NCI-H146 treated with DMSO at 0.1 percent for 48 hours (cell line): ENCODE results near the gene ETS2.

Experiments
- DNase-seq: peaks from one replicate; lab custom pipeline; 2025; ENCODE audit not compliant: unreplicated experiment; lab: John Stamatoyannopoulos, UW

The ETS2 gene

DNA sequence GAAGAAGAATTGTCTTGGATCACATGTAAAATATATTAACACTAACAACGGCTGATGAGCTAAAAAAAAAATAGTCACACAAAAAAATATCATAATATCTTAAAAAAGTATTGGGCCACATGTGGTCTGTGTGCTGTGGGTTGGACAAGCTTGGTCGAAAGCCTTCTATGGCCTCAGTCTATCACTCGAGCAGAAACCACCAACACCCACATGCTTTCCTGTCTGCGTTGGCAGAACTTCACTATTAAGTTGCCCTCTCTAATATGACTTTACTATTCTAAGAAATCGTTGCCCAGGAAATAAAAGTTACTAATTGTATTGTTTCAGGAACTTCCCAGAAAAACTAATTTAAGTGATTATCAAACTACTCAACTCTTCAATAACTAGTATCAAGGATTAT, 28.2 kb upstream of the ETS2 start:
- no peak for DNase-seq

DNA sequence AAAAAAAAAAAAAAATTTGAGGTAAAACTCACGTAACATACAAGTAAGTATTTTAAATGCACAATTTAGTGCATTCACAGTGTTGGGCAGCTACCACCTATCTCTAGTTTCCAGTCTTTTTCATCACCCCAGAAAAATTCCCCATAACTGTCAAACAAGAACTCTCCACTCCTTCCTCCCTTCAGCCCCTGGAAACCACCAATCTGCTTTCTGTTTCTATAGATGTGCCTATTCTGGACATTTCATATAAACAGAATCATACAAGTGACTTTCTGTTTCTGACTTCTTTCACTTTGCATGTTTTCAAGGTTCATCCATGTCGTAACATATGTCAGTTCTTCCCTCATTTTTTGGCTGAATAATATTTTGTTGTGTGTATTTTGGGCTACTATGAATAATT, 24.9 kb upstream of the ETS2 start:
- no peak for DNase-seq

DNA sequence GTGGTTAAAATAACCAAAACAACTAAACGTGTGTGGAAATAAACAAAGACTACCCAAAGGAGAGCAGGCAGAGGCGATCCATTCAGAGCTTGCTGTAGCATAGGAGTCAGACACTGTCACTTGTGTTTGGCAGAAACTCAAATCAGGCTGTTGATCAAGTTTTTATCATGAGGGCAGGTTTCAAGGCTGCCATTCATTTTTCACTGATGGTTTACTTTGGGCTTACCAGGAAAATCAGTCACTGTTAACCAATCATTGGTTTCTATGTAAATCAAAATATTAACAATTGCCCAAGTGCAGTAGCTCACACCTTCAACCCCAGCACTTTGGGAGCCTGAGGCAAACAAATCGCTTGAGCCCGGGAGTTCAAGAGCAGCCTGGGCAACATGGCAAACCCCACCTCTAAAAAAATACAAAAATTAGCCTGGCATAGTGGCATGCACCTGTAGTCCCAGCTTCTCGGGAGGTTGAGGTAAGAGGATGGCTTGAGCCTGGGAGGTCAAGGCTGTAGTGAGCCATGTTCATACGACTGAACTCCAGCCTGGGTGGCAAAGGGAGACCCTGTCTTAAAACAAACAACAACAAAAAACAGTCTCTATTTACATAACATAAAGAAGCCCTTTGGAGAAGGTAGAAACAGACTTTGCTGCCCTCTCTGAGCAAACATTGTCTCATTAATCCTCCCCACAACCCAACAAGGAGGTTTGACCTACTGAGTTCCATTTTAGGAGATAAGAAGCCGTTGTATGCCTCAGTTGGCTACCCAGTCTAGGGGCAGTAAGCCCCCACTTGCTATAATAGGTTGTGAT, 21.1 kb upstream of the ETS2 start:
- no peak for DNase-seq

DNA sequence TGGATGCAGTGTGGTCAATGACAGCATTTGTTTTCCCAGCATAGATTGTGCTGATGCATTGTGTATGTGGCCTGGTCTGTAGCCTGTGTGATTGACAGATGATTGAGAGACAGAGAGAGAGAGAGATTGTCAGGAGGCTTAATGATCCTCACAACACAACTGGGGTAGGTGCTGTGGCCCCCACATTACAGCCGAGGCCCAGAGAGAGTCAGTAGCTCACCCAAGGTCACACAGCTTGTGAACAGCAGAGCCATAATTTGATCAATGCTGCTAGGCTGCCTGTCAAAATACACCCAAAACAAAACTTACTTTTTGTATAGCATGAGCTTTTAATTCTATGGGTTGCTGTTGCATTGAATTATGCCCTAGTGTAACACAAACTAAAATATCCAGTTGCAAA, 20.2 kb upstream of the ETS2 start:
- no peak for DNase-seq

DNA sequence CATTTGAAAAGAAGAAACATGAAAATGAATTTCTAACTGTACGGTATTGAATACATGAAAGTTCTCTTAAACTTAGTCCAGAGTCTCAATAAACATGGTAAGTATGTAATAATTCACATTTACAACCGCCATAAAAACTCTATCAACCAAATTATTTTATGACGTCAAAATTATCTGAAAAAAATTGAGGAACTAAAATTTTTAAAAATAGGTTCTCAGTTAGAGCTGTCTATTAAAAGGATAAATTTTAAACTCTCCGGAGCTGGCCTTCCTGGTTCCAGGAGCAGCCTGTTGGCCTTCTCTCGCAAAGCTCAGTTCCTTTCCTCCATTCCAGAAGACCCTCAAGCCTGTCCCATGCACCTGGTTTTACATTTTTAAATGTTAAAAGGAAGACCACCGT, 18.7 kb upstream of the ETS2 start:
- DNase-seq = no peak

DNA sequence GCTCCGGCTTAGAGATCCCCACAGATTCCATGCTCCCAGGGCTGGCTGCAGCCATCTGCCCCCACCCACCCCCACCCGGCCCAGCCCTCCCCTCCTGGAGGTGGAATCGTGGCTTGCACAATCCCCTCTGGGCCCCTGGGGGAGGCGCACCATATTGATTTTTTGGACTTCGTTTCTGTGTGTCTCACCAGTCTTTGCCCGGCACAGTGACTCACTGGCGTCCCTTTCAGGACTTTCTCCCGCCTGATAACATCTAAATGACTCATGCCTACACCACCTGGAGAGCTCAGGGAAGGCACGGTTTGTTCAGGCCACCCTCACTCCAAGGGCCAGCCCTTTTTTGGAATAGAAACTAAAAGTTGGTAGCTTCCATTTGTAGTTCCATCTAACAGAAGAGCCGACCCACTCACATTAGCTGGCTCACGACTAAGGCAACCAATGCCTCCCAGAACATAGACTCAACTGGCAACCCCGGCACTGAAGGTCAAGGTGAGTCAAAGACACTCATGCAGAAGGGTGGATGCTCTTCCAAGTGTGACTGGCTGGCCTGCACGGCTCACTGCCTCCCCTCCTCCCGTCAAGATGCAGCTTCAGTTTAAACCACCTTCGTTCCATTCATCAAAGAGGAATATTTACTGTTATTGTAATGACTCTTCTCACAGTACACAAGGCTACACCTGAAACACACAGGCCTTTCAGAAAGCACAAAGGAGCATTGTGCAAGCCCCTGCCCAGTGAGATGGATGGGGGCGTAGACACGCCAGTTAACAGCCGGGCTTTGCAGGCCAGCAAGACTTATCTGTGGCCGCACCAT, 18.1 kb upstream of the ETS2 start:
- DNase-seq = peak; percentile 73

DNA sequence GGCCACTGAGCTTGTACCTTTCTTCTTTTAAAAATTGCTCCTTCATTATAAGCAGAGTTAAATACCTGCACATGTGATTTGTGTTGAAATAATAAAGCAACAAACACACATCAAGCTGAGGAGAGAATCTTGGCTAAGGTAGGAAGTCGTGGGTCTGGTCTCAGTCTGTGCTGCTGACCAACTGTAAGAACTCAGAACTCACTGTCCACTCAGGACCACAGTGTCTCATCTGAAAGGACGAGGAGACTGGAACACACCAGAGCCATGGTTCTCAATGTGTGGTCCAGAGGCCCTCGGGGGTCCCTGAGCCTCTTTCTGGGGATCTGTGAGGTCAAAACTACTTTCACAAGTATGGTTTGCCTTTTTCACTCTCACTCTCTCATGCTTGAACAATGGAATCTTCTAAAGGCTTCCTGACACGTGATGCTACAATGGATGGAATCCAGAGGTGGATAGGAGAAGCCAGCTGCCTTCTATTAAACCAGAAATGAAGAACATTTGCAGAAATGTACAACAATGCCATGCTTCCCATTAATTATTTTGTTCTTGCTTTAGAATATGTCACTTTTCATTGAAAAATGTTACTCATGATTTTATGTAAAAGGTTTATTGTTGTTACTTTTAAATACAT, 17.3 kb upstream of the ETS2 start:
- DNase-seq = no peak

DNA sequence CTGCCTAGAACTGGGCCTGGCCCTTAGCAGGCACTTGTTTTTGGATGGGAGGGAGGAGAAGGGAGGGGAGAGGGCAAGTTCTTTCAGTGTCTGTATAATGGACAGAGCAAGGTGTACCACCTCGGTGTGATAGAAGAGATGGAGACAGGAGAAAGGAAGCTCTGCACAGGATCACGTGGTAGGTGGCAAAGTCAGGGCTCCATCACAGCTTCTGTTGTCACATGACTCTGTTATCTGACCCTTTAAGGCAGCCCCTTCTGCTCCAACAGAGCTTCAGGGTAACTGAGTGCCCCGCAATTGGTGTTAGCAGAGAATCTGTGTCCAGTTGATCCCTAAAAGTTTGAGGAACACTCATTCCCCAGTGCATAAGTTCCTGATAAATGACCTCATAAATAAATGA, 16.5 kb upstream of the ETS2 start:
- no peak for DNase-seq

DNA sequence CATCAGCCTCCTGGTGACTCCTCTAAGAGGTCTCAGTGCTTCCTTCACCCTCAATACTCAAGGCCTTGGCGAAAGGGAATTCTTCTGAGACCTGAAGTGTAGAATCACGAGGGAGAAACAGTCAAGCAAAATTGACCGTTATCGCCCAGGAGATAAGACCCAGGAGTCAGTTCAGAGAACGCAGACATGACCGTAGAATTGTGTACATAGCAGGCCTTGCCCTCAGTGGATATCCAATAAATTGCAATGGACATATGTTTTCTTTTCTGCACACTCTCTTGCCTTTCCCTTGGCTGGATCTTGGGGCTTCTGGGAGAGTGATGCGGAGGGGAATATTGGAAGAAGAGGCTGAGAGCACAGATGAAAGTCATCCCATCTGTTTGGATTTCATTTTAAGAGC, 15.7 kb upstream of the ETS2 start:
- no peak for DNase-seq

DNA sequence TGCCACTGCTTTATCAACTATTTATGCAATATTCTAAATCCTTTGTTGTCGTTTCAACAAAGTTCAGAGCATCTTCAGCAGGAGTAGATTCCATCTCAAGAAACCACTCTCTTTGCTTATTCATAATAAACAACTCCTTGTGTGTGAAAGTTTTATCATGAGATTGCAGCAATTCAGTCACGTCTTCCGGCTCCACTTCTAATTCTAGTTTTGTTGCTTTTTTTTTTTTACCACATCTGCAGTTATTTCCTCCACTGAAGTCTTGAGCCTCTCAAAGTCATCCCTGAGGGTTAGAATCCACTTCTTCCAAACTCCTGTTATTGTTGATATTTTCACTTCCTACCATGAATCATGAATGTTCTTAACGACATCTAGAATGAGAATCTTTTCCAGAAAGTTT, 14.8 kb upstream of the ETS2 start:
- DNase-seq = no peak

DNA sequence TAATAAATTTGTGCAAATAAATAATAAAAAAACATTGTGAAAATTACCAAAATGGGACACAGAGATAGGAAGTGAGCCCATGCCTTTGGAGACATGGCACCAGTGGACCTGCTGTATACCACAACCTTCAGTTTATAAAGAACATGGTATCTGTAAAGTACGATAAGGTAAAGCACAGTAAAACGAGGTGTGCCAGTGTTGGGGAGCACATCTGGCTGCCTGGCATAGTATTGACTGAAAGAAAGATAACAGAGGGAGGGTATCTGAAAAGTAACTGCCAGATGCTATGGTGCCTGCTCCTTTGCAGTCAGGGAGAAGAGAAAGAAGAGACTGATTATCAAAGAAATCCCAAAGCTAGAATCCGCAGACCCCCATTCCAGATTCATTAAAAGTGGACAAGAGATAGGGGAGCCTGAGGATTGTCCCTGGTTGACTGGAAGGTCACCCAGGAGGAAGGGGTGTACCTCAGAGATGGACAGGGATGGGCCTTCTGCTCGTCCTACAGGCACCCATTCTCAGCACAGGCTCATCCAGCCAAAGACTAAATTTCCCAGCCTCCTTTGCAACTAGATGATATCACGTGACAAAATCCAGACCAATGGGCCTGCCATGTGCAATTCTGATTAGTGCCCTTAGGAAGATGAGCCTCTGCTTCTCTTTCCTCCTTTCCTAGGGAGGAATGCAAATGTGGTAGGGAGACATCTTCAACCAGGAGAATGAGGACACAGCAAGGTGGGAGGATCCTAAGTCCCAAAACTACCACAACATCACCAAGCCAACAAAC, 12.9 kb upstream of the ETS2 start:
- DNase-seq = no peak

DNA sequence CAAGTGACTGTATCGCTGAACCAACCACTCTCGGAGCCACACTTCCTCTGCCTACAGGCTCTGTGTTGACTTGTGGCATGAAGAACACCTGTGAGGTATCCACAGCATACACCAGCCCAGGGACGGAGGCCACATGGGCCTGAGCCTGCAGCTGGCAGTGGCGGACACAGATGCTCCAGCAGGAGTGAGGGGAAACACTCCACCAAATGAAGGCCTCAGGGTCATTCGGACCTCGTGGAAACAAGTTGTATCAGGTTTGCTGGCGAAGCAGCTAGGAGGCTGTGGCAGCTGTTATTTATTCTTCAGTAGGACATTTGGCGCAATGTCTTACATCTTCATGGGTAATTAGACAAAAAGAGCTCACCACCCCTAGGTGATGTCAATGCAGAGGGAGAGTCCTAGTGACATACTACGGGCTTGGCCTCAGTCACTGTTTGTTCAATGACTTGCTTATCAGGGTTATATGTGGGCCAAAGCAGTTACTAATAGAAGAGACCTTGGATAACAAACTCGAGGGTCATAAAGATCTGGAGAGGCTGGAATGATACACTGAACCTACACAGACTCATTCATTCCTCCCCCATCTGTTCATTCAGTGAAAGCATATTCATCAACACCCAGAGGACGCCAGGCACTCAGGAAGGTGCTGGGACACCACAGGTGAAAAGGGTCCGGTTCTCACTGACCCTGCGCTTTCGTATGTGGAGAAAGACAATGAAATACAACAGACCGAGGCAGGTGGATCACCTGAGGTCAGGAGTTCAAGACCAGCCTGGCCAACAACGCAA, 11.6 kb upstream of the ETS2 start:
- DNase-seq = no peak

DNA sequence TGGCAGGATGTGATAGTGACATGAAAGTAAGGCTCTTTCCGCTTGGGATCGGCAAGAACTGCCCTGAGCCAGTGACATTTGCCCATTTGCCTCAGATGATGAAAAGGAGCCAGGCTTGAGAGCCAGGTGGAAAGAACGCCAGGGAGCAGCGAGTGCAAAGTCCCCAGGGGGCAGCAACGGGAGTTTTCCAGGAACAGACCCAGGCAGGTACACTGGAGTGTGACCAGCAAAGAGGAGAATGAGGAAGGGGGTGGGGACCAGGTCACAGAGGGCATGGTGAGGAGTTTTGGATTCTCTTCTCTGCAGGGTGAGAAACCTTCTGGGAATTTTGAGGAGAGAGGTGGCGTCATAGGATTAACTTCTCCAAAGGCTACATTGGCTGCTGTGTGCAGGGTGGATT, 10.8 kb upstream of the ETS2 start:
- no peak for DNase-seq

DNA sequence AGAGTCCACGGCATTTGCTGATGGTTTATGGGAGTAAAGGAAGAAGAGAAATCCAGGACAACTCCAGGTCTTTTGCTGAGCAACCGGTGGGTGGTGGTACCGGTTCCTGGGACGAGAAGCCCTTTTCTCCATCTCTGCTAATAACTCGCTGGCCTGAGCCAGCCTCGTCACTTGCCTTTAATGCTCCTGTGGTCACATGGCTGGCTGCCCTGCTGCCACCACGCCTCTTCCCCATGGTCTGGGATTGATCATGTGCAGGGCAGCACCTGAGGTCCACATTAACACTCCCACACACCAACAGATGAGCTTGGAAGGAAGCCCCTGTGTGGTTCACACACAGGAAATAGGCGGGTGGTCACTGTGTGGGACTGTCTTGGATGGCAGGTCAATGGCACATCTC, 10.3 kb upstream of the ETS2 start:
- no peak for DNase-seq

DNA sequence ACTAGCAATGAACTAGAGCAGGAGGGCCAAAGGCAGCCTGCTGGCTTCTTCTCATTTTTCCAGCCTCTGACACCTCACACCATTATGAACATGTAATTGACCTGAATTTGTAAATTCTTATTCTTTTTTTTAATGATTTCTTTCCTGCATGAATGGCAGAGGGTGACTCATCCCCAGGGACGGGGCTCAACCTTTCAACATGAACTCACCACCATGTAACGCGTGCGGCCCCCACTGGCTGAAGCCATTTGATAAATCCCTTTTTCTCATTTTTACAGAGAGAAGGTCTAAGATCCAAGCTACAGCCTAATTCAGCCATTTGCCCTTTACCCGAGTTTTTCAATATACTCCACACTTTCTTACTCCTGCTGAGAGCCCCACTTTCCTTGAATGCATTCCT, 9.3 kb upstream of the ETS2 start:
- no peak for DNase-seq

DNA sequence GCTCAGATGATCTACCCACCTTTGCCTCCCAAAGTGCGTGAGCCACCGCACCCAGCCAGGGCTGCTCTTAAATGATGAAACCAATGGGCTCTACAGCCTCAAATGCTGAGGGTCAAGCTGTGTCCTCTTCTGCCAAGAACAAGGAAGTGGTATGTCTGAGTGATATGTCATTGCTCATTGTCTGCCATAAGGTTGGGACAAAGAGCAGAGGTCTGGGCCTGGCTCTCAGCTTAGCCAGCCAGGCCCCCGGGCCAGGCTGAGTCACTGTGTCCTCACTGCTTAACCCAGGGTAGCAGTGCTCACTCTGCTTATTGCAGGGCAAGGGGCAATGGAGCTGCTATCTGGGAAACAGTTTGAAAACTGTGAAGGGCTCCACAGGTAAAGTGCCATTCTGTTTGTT, 8.3 kb upstream of the ETS2 start:
- no peak for DNase-seq

DNA sequence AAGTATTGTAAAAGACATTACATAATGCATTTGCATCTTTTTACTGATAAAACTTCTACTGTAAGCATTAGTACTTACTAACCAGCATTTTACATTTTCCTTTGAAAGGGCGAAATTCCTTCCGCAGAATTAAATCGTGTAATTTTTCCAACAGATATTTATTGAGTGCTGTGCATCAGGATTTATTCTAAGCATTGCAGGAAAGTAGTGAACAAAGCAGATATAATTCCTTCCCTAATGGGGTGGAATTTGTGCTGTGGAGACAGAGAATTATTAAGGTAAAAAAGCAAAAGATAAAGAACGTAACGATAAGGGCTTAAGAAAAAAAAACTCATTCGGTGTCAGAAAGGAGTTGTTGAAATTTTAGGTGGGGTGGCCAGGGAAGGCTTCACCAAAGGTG, 7.6 kb upstream of the ETS2 start:
- no peak for DNase-seq

DNA sequence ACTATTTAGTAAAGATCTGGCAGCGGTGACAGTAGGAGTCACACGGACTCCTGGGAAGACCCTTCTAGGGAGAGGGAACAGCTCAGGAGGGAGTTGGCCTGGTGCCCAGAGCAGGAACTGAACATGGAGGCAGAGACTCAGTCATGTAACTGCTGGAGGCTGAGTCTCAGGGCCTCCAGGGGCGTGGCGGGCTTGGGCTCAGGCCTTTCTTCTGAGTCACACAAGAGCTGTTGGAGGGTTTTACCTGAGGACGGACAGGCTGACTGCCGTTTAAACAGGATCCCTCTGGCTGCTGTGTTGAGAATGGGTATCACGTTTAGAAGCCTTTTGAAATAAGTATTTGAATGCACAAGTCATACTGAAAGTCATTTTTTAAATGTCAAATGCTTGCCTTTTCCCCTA, 7.2 kb upstream of the ETS2 start:
- DNase-seq = no peak

DNA sequence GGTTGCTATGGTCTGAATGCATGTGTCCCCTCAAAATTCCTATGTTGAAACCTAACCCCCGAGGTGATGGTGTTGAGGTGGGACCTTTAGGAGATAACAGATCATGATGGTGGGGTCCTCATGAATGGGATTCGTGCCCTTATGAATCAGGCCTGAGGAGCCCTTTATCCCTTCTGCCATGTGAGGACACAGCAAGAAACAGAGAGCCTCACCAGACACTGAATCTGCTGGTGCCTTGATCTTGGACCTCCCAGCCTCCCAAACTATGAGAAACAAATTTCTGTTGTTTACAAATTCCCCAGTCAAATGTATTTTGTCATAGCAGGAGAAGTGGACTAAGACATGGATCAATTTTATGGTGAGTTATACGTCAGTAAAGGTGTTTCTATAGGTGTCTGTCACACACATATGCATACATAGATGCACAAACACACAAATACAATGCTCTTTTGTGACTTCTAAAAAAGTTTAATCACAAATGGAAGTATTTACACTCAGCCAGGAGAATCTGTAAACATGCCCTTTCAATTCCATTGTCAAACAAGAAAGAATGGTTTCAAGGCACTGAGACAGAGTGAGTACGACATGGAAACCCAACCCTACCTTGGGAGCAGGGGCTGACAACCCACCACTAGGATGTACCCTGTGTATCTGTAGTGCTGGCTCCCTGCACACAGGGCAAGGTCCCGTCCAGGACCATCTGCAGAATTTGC, 5.5 kb upstream of the ETS2 start:
- DNase-seq = no peak
